ENCODE measurements around the gene CECR2.

The CECR2 gene

GRCh38 chr22:17384612-17385330 is 15.5 kb downstream of the CECR2 start:
- TF ChIP-seq, protein P1, sequence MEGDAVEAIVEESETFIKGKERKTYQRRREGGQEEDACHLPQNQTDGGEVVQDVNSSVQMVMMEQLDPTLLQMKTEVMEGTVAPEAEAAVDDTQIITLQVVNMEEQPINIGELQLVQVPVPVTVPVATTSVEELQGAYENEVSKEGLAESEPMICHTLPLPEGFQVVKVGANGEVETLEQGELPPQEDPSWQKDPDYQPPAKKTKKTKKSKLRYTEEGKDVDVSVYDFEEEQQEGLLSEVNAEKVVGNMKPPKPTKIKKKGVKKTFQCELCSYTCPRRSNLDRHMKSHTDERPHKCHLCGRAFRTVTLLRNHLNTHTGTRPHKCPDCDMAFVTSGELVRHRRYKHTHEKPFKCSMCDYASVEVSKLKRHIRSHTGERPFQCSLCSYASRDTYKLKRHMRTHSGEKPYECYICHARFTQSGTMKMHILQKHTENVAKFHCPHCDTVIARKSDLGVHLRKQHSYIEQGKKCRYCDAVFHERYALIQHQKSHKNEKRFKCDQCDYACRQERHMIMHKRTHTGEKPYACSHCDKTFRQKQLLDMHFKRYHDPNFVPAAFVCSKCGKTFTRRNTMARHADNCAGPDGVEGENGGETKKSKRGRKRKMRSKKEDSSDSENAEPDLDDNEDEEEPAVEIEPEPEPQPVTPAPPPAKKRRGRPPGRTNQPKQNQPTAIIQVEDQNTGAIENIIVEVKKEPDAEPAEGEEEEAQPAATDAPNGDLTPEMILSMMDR (IDR thresholded peaks at IDR 0.05; ENCODE audit: low read depth, low read length), result no peak

GRCh38 chr22:17387356-17387755 is 18.1 kb downstream of the CECR2 start:
- TF ChIP-seq, protein P1 (IDR thresholded peaks at IDR 0.05; ENCODE audit: low read depth, low read length), result no peak

More at GRCh38 chr22:17384612-17385330, 15.5 kb downstream of the CECR2 start:
- no peak overlapping the region for H3K4me3 ChIP-seq (ENCODE audit: low read depth, low read length)

DNA sequence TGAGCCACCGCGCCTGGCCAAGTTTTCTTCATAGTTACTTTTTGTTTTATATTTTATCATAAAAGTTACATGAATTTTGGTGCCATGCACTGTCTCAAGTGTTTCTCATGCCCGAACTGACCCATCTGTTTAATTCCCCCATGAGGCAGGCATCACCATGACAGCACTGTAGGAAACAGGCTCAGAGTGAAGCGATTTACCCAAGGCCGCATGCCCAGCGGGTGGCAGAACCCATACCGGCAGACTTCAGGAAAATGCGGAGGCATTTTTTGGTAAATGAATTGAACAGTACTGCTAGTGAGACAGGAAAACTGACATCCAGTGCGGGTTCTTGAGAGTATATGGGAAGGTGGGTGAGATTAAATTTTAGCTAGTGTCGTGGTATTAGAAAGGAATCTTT is 19.0 kb downstream of the CECR2 start:
- no peak overlapping the region for H3K4me3 ChIP-seq (ENCODE audit: low read depth, low read length)
- TF ChIP-seq, protein P1 (IDR thresholded peaks at IDR 0.05; ENCODE audit: low read depth, low read length), result no peak

More at GRCh38 chr22:17387356-17387755, 18.1 kb downstream of the CECR2 start:
- H3K4me3 ChIP-seq (ENCODE audit: low read depth, low read length), result no peak overlapping the region

GRCh38 chr22:17390087-17390486 is 20.8 kb downstream of the CECR2 start:
- TF ChIP-seq, protein P1 (IDR thresholded peaks at IDR 0.05; ENCODE audit: low read depth, low read length), result no peak
- no peak overlapping the region for H3K4me3 ChIP-seq (ENCODE audit: low read depth, low read length)

DNA sequence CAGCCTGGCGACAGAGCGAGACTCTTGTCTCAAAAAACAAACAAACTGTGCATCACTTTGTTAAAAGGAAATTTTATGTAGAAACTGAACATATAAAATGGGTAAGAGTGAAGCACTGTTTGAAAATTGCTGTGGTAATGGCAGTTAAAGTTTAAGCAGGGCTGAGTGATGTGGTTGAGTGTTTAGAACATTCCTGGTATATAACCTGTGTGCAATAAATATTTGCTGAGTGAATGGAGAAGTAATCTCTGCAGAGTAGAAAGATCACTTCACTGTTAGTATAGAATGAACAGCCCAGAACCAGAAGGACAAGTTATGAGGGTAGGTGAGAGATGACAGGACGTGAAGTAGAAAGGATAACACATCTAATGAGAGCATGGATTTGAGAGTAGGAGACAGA is 27.3 kb downstream of the CECR2 start:
- TF ChIP-seq, protein P1 (IDR thresholded peaks at IDR 0.05; ENCODE audit: low read depth, low read length), result no peak
- H3K4me3 ChIP-seq (ENCODE audit: low read depth, low read length), result no peak overlapping the region

- TF ChIP-seq, protein P1 (IDR thresholded peaks at IDR 0.05; ENCODE audit: low read depth, low read length), result no peak
- H3K4me3 ChIP-seq (ENCODE audit: low read depth, low read length), result no peak overlapping the region
These were observed 28.7 kb downstream of the CECR2 start for GRCh38 chr22:17397756-17398547.

DNA sequence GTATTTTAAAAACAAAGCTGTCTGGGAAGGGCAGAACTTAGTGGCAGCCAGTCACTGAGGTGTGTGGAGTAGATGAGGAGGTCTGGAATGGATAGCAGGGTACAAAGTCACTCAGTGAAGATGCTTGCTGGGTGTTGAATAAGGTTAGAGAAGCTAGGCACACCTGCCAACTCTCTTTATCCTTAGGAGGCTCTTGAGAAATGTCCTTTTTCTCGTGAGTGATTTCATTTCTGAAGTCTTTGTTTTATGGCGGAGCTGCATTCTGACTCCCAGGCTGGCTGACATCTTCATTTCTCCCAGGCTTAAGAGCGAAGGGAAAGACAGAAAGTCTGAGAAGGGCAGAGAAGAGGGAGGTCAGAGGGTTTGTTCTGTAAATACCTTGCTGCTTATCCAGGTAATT is 31.0 kb downstream of the CECR2 start:
- no peak overlapping the region for H3K4me3 ChIP-seq (ENCODE audit: low read depth, low read length)
- TF ChIP-seq, protein P1 (IDR thresholded peaks at IDR 0.05; ENCODE audit: low read depth, low read length), result no peak

Measured in WI38 (cell line).